Frontal cortex (tissue), 4 donors: ENCODE measurements around the gene OR13C9. TPM values are rescaled to one million over a fixed set of nuclear protein-coding genes. Genes with fewer than 3 reads are reported as not detected.
"Not testable (repeated sequence)": the region's sequence is repeated elsewhere in the genome, so short reads cannot be mapped to it uniquely, and the experiment has no call there.

Source experiments
- DNase-seq, 2 donors: peaks; one replicate each; pipeline ENCODE4 v3.0.0; 2012; ENCODE audit warnings: low spot score in 2 of 2
- FAIRE-seq: peaks from 2 replicates; lab custom pipeline; 2012; peaks lifted over from hg19 to GRCh38; lab: Jason Lieb, UNC
- total RNA-seq: library from RNA; depleted of rRNA; stranded (reverse); fragments of >200 nt; gene quantifications from one replicate; pipeline ENCODE4 v1.2.3, GENCODE V29; 2014
- donor health status: control.
- donor health status: control.
- donor health status: control.

Gene OR13C9
- not detected for total RNA-seq

GRCh38 chr9:104618104-104618503 is at the start of gene OR13C9:
OR13C9 (minus strand) TSS chr9:104618204; CDS start chr9:104618204, 0 bp downstream.
- FAIRE-seq, result no peak
- DNase-seq, result no peak

DNA sequence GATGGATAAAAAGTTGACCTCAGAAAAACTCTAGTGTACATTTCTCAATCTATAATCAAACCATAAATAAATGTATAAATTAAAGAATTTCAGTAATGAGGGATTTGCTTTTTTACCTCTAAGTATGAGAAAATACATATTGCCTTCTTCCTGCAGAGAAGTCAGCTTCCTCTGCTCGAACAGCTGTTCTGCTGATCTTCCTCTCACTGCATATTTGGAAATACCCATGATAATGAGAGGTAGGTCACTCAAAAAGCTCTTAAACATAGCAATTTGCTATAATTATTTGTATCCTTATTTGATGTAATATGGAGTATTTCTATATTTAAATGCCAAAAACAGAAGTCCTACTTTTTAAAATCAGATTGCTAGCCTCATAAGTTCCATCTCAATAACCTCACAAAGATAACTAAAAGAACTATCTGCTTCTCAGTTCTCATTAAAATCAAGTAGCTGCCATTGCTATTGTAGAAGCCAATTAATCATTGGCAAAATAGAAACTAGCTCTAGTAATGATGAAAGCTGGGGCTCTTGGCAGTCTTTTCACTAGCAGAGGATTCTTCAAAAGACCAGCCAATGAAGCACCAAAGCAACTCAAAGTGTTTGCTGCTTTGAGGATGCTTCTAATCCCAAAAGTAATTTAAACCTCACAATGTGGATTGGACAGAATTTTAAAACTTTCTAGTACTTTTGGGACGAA is 40.6 kb upstream of the OR13C9 start:
- FAIRE-seq (no peak), DNase-seq (no peak)

GRCh38 chr9:104635456-104635855 is 17.5 kb upstream of the OR13C9 start:
- FAIRE-seq, result no peak
- DNase-seq, result no peak

DNA sequence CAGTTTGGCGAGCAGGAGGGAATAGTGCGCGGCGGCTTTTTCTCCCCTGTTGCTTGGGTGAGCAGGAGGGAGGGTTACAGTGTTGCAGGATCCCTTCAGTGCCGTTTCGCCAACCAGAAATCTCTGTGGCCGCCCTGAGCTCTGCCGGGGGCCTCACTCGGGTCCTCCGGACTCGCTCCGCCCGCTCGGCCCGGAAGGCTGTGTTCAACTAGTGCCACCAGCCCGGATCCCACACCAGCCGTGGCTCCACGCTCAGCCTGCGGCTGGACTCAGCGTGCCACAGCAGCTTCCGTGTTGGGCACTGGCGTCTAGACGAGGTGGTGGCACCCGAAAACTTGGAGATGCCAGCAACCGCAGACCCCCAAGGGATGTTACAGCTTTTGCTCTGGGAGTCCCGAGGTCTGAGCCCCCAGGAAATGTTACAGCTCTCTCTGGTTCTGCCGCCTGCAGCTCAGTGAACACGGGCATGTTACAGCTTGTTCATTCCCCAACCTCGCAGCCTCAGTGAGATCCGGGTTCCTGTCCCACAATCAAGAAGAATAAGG is 16.0 kb upstream of the OR13C9 start:
- no peak for FAIRE-seq
- no peak for DNase-seq

GRCh38 chr9:104625964-104626363 is 8.0 kb upstream of the OR13C9 start:
- not testable (repeated sequence) for DNase-seq

GRCh38 chr9:104617418-104617817 is 586 bp downstream of the OR13C9 start:
- FAIRE-seq (no peak), DNase-seq (no peak)

More at GRCh38 chr9:104625964-104626363, 8.0 kb upstream of the OR13C9 start:
- not testable (repeated sequence) for FAIRE-seq

- FAIRE-seq, result no peak
Observed at GRCh38 chr9:104611213-104611612, 6.8 kb downstream of the OR13C9 start.

DNA sequence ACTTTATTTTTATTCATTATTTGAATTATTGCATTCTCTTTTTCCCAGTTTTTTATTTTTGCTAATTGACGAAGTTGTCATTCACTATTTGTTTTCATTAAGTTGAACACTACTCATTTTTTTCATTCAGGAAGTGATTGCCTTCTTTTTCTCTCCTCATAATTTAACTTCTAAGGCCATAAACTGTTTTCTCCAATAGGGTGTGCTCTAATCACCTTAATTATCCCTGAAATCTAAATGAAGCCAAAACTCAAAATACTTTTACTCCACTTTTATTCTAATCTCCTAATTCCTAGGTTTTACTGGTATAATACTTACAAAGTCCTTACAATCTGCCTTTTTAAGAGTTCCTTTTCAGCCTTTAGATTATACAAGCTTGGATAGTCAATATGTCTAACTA is 9.7 kb downstream of the OR13C9 start:
- FAIRE-seq, result no peak
- DNase-seq, result no peak

More at GRCh38 chr9:104611213-104611612, 6.8 kb downstream of the OR13C9 start:
- no peak for DNase-seq

GRCh38 chr9:104606152-104606551 is 11.9 kb downstream of the OR13C9 start:
- no peak for DNase-seq
- FAIRE-seq, result no peak

GRCh38 chr9:104605527-104605926 is 12.5 kb downstream of the OR13C9 start, which contains the start of gene OR13C2:
OR13C2 (minus strand) TSS chr9:104605627; CDS start chr9:104605627, 0 bp downstream.
- not testable (repeated sequence) for FAIRE-seq, DNase-seq

- FAIRE-seq (no peak), DNase-seq (no peak)
Observed at GRCh38 chr9:104604801-104605200, 13.2 kb downstream of the OR13C9 start.

DNA sequence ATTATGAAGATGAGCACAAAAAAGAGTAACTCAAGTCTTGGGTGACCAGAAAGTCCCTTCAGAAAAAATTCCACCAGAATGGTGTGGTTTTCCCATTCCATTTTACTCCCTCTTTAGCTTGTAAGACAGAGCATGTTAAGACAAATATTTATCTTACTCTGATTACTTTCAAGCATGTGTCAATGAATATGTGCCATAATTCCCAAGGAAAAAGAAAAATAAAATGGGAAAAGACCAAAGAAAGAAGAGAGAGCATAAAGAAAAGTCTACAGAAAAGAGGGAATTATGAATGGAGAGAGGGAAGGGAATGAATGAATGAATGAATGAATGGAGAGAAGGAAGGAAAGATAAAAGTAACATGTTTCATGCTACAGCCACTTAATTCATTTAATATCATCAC is 18.7 kb downstream of the OR13C9 start, which contains the start of gene OR13C5:
OR13C5 (minus strand) TSS at position 101 of the 400 bp plus-strand sequence; CDS start at position 101, 0 bp downstream.
- FAIRE-seq, DNase-seq: not testable (repeated sequence)

DNA sequence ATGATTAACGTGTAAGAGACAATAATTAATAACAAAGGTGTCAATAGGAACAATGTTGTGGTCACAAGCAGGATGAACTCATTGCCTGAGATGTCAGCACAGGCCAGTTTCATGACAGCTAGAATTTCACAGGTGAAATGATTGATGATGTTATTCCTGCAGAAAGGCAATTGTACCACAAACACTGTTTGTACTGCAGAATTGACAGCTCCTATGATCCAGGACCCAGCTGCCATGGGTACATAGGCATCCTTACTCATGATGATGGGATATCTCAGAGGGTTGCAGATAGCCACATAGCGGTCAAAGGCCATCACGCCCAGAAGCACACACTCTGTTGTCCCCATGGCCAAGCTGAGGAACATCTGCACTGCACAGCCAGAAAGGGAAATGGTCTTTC is 19.3 kb downstream of the OR13C9 start:
- not testable (repeated sequence) for FAIRE-seq, DNase-seq

- no peak for FAIRE-seq
Observed at GRCh38 chr9:104589626-104590025, 28.4 kb downstream of the OR13C9 start.

GRCh38 chr9:104586496-104587180 is 31.4 kb downstream of the OR13C9 start:
- peak; percentile 54 for FAIRE-seq
- DNase-seq, result no peak

More at GRCh38 chr9:104589626-104590025, 28.4 kb downstream of the OR13C9 start:
- no peak for DNase-seq

DNA sequence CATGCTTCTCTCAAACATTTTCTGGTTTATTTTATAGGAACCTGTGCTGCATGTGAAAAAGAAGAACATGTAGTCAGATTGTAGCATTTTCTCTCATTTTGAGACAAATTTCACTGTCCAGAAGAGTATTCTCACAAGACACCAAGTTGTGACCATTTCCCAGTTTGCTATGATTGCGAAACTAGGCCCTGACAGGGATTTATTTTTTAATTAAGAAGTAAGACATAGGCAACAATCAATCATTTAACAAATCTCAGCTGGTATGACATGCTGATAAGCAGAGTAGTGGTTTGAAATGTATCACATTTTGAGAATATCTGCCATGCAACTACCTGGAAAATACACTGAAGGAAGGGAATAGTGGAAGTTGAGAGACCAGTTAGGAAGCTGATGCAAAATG is 37.4 kb downstream of the OR13C9 start:
- FAIRE-seq (no peak), DNase-seq (no peak)

DNA sequence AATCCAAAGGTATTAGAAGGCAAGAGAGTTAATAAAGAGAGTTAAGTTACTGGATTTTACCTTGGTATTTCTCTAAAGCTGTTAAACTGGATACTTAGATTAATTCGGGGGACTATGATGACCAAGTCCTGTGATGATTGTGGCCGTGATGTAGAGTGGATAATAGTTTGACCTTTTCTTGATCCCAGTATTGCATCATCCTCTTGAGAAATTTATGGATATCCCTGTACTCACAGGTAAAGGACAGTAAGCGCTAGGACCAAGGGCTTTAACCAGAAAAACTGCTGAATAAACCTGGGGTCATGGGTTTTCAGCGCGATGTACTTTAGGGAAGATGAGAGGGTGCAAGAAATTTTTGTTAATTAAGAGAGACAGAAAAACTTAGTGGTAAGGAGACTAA is 40.7 kb downstream of the OR13C9 start:
- no peak for FAIRE-seq
- DNase-seq, result no peak

DNA sequence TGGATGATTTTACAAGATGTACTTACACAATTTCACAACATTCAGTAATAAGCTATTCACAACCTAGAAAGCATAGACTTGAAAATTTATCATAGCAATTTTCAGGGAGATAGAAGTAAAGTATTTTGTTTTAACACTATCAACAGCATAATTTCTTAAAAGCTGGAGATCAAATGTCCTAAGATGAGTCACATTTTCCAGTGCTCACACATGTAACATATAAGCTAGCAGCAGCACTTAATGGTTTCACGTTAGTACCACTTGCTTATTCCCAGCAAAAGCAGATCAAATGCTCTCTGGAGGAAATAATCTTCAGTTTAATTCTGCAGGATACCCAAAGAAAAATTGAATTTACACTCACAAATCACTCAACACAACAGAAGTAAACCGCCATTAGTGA is 42.5 kb downstream of the OR13C9 start:
- no peak for DNase-seq
- FAIRE-seq, result no peak

DNA sequence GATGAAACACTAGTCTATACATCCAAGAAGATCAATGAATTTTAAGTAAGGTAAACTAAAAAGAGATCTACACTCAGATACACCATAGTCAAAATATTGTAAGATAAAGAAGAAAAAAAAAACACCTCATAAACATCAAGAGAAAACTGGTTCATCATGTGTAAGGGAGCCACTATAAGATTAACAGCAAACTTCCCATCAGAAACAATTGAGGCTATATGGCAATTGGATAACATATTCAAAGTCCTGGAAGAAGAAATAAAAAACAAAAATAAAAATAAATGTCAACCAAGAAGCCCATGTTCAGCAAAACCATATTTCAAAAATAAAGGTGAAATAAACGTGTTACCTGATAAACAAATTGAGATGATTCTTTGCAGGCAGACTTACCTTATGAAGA is 45.4 kb downstream of the OR13C9 start:
- FAIRE-seq (no peak), DNase-seq (no peak)

GRCh38 chr9:104568868-104569267 is 49.1 kb downstream of the OR13C9 start, which contains the start of gene OR13C8:
OR13C8 (plus strand) TSS chr9:104569168; CDS start chr9:104569168, 0 bp downstream.
- no peak for FAIRE-seq

More at GRCh38 chr9:104568868-104569267, 49.1 kb downstream of the OR13C9 start, which contains the start of gene OR13C8:
- DNase-seq, result no peak
